IPS-18a (cell line): ENCODE results near the gene PEX5L.
A peak's percentile ranks its signal among the peaks of the same experiment; 100 is the strongest.

Source experiments
- H3K27ac ChIP-seq: one replicate; pipeline ENCODE4 v1.5.1; 2013; ENCODE audit warnings: low read length
- H3K27me3 ChIP-seq: one replicate; pipeline ENCODE4 v1.6.1; 2013; ENCODE audit warnings: mild to moderate bottlenecking, low read length; ENCODE audit not compliant: control insufficient read depth, insufficient read depth
- H3K36me3 ChIP-seq: one replicate; pipeline ENCODE4 v1.6.1; 2013; ENCODE audit warnings: low read depth, low read length; ENCODE audit not compliant: control insufficient read depth
- H3K4me1 ChIP-seq: one replicate; pipeline ENCODE4 v1.6.1; 2013; ENCODE audit warnings: low read depth, low read length; ENCODE audit not compliant: control insufficient read depth
- H3K4me3 ChIP-seq: one replicate; pipeline ENCODE4 v1.5.1; 2013; ENCODE audit warnings: low read length
- H3K9ac ChIP-seq: one replicate; pipeline ENCODE4 v1.6.1; 2013; ENCODE audit warnings: mild to moderate bottlenecking, low read length, moderate library complexity
- H3K9me3 ChIP-seq: one replicate; pipeline ENCODE4 v1.6.1; 2013; ENCODE audit warnings: low read depth, low read length; ENCODE audit not compliant: control insufficient read depth

The PEX5L gene

GRCh38 chr3:179885950-179886349, 150.8 kb downstream of the PEX5L start:
- peaks cover 25% of the 10 kb centered on the region for H3K4me1 ChIP-seq
- H3K9ac ChIP-seq, result no peak overlapping the region
- no peaks in the 10 kb centered on the region for H3K36me3 ChIP-seq
- H3K27ac ChIP-seq, result no peak overlapping the region
- H3K9me3 ChIP-seq, result no peaks in the 10 kb centered on the region
- H3K4me3 ChIP-seq, result no peak overlapping the region
- no peaks in the 10 kb centered on the region for H3K27me3 ChIP-seq

- H3K9me3 ChIP-seq, result no peaks in the 10 kb centered on the region
- no peak overlapping the region for H3K9ac ChIP-seq
- no peaks in the 10 kb centered on the region for H3K36me3 ChIP-seq
- peaks cover 35% of the 10 kb centered on the region for H3K4me1 ChIP-seq
- no peak overlapping the region for H3K27ac ChIP-seq
- H3K4me3 ChIP-seq, result no peak overlapping the region
- no peaks in the 10 kb centered on the region for H3K27me3 ChIP-seq
These were observed 152.6 kb downstream of the PEX5L start for GRCh38 chr3:179884136-179884535.

- Histone ChIP-seq H3K4me3 (peak overlapping the region; percentile 3), H3K4me1 (peaks cover 33% of the 10 kb centered on the region), H3K27me3 (no peaks in the 10 kb centered on the region), H3K36me3 (no peaks in the 10 kb centered on the region), H3K9me3 (no peaks in the 10 kb centered on the region), H3K27ac (peak overlapping the region; percentile 17), H3K9ac (peak overlapping the region; percentile 15)
These were observed 154.4 kb downstream of the PEX5L start for GRCh38 chr3:179882292-179882691.

- no peaks in the 10 kb centered on the region for H3K36me3 ChIP-seq
- peak overlapping the region; percentile 3 for H3K4me3 ChIP-seq
- peak overlapping the region; percentile 15 for H3K9ac ChIP-seq
- peaks cover 28% of the 10 kb centered on the region for H3K4me1 ChIP-seq
- H3K27ac ChIP-seq, result peak overlapping the region; percentile 17
- H3K27me3 ChIP-seq, result no peaks in the 10 kb centered on the region
- no peaks in the 10 kb centered on the region for H3K9me3 ChIP-seq
These were observed 154.9 kb downstream of the PEX5L start for GRCh38 chr3:179881791-179882190.

GRCh38 chr3:179880868-179881267, 155.9 kb downstream of the PEX5L start:
- H3K4me1 ChIP-seq, result peaks cover 22% of the 10 kb centered on the region
- H3K27ac ChIP-seq, result peak overlapping the region; percentile 30
- H3K27me3 ChIP-seq, result no peaks in the 10 kb centered on the region
- no peaks in the 10 kb centered on the region for H3K36me3 ChIP-seq
- H3K9me3 ChIP-seq, result no peaks in the 10 kb centered on the region
- peak overlapping the region; percentile 17 for H3K4me3 ChIP-seq
- no peak overlapping the region for H3K9ac ChIP-seq

GRCh38 chr3:179876440-179876839, 160.3 kb downstream of the PEX5L start:
- Histone ChIP-seq H3K4me3 (no peak overlapping the region), H3K27ac (no peak overlapping the region), H3K9me3 (no peaks in the 10 kb centered on the region), H3K4me1 (peaks cover 19% of the 10 kb centered on the region), H3K27me3 (no peaks in the 10 kb centered on the region), H3K36me3 (no peaks in the 10 kb centered on the region), H3K9ac (no peak overlapping the region)

GRCh38 chr3:179872842-179873241, 163.9 kb downstream of the PEX5L start:
- H3K36me3 ChIP-seq, result no peaks in the 10 kb centered on the region
- no peaks in the 10 kb centered on the region for H3K9me3 ChIP-seq
- no peaks in the 10 kb centered on the region for H3K27me3 ChIP-seq
- H3K4me1 ChIP-seq, result peaks cover 5% of the 10 kb centered on the region
- H3K27ac ChIP-seq, result no peak overlapping the region
- peak overlapping the region; percentile 9 for H3K9ac ChIP-seq
- H3K4me3 ChIP-seq, result no peak overlapping the region

- H3K4me3 ChIP-seq, result no peak overlapping the region
These were observed 165.0 kb downstream of the PEX5L start for GRCh38 chr3:179871782-179872181.

GRCh38 chr3:179868715-179869114, 168.0 kb downstream of the PEX5L start:
- Histone ChIP-seq H3K4me1 (peaks cover 5% of the 10 kb centered on the region), H3K9ac (no peak overlapping the region), H3K9me3 (no peaks in the 10 kb centered on the region), H3K36me3 (no peaks in the 10 kb centered on the region), H3K27ac (no peak overlapping the region), H3K4me3 (no peak overlapping the region), H3K27me3 (no peaks in the 10 kb centered on the region)

More at GRCh38 chr3:179871782-179872181, 165.0 kb downstream of the PEX5L start:
- Histone ChIP-seq H3K4me1 (peaks cover 5% of the 10 kb centered on the region), H3K27me3 (no peaks in the 10 kb centered on the region), H3K36me3 (no peaks in the 10 kb centered on the region), H3K9ac (no peak overlapping the region), H3K27ac (no peak overlapping the region), H3K9me3 (no peaks in the 10 kb centered on the region)

- Histone ChIP-seq H3K4me3 (no peak overlapping the region), H3K4me1 (peaks cover 5% of the 10 kb centered on the region), H3K27ac (no peak overlapping the region), H3K27me3 (no peaks in the 10 kb centered on the region), H3K9me3 (no peaks in the 10 kb centered on the region), H3K9ac (no peak overlapping the region), H3K36me3 (no peaks in the 10 kb centered on the region)
These were observed 168.8 kb downstream of the PEX5L start for GRCh38 chr3:179867961-179868360.

- Histone ChIP-seq H3K4me1 (no peaks in the 10 kb centered on the region), H3K9ac (no peak overlapping the region), H3K27ac (no peak overlapping the region), H3K4me3 (no peak overlapping the region), H3K9me3 (no peaks in the 10 kb centered on the region), H3K27me3 (no peaks in the 10 kb centered on the region), H3K36me3 (no peaks in the 10 kb centered on the region)
These were observed 170.8 kb downstream of the PEX5L start for GRCh38 chr3:179865861-179866505.

GRCh38 chr3:179861953-179862352, 174.8 kb downstream of the PEX5L start:
- no peaks in the 10 kb centered on the region for H3K9me3 ChIP-seq
- H3K9ac ChIP-seq, result no peak overlapping the region
- H3K4me3 ChIP-seq, result no peak overlapping the region
- H3K36me3 ChIP-seq, result no peaks in the 10 kb centered on the region
- H3K4me1 ChIP-seq, result no peaks in the 10 kb centered on the region
- no peak overlapping the region for H3K27ac ChIP-seq
- H3K27me3 ChIP-seq, result no peaks in the 10 kb centered on the region
